Nephron progenitor cell (in vitro differentiated cells): ENCODE results near the gene SLCO1C1.
"Not testable (repeated sequence)": the region's sequence is repeated elsewhere in the genome, so short reads cannot be mapped to it uniquely, and the experiment has no call there.

Source experiments
- DNase-seq: peaks from one replicate; pipeline ENCODE4 v3.0.0; 2021
- H3K27ac Mint-ChIP-seq: 2 replicates; pipeline ENCODE4 v1.8.0; 2021; ENCODE audit warnings: mild to moderate bottlenecking, moderate library complexity, mixed read lengths
- H3K27me3 Mint-ChIP-seq: 2 replicates; pipeline ENCODE4 v1.8.0; 2021; ENCODE audit warnings: mild to moderate bottlenecking, low read depth, mixed read lengths; ENCODE audit not compliant: poor library complexity
- H3K36me3 Mint-ChIP-seq: 2 replicates; pipeline ENCODE4 v1.8.0; 2021; ENCODE audit warnings: low read depth, mixed read lengths
- H3K4me1 Mint-ChIP-seq: 2 replicates; pipeline ENCODE4 v1.8.0; 2021; ENCODE audit warnings: mixed read lengths
- H3K4me3 Mint-ChIP-seq: 2 replicates; pipeline ENCODE4 v1.8.0; 2021; ENCODE audit warnings: mild to moderate bottlenecking, moderate library complexity, mixed read lengths
- H3K9me3 Mint-ChIP-seq: 2 replicates; pipeline ENCODE4 v1.8.0; 2021; ENCODE audit warnings: mild to moderate bottlenecking, moderate library complexity, mixed read lengths
- TF ChIP-seq, protein P1 (sequence below): fragments of 200-600 bp; sonication (generic); IDR thresholded peaks from 2 replicates; pipeline ENCODE4 v1.5.0; 2021; ENCODE audit warnings: antibody characterized with exemption

The SLCO1C1 gene

GRCh38 chr12:20777420-20777819, 82.3 kb downstream of the SLCO1C1 start:
- TF ChIP-seq, protein P1, sequence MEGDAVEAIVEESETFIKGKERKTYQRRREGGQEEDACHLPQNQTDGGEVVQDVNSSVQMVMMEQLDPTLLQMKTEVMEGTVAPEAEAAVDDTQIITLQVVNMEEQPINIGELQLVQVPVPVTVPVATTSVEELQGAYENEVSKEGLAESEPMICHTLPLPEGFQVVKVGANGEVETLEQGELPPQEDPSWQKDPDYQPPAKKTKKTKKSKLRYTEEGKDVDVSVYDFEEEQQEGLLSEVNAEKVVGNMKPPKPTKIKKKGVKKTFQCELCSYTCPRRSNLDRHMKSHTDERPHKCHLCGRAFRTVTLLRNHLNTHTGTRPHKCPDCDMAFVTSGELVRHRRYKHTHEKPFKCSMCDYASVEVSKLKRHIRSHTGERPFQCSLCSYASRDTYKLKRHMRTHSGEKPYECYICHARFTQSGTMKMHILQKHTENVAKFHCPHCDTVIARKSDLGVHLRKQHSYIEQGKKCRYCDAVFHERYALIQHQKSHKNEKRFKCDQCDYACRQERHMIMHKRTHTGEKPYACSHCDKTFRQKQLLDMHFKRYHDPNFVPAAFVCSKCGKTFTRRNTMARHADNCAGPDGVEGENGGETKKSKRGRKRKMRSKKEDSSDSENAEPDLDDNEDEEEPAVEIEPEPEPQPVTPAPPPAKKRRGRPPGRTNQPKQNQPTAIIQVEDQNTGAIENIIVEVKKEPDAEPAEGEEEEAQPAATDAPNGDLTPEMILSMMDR: no peak
- peaks cover 3% of the 10 kb centered on the region for H3K36me3 Mint-ChIP-seq
- H3K4me1 Mint-ChIP-seq: no peaks in the 10 kb centered on the region
- H3K27ac Mint-ChIP-seq: no peak overlapping the region
- no peak overlapping the region for H3K4me3 Mint-ChIP-seq
- peaks cover 25% of the 10 kb centered on the region for H3K9me3 Mint-ChIP-seq
- no peaks in the 10 kb centered on the region for H3K27me3 Mint-ChIP-seq
- no peak for DNase-seq

DNA sequence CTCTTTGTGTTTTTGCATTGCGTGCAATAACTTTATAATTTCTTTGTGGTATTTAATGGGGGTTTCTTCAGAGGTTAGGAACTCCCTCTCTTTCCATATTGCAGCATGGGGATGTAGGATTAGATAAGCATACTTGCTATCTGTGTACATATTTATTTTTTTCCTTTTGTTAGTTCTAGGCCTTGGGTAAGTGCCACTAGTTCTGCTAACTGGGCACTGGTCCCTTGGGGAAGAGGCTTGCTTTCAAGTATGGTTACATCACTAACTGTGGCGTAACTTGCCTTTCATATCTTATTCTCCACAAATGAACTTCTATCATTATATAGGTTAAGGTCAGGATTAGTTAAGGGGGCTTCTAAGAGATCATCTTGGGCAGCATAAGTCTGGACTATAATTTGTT, 83.8 kb downstream of the SLCO1C1 start:
- TF ChIP-seq, protein P1: no peak
- Mint-ChIP-seq H3K27me3 (no peaks in the 10 kb centered on the region), H3K4me1 (no peaks in the 10 kb centered on the region), H3K9me3 (peaks cover 25% of the 10 kb centered on the region), H3K36me3 (peaks cover 3% of the 10 kb centered on the region), H3K27ac (no peak overlapping the region), H3K4me3 (no peak overlapping the region)
- DNase-seq: no peak

- not testable (repeated sequence) for DNase-seq, H3K36me3 Mint-ChIP-seq, H3K27ac Mint-ChIP-seq, H3K4me3 Mint-ChIP-seq, H3K27me3 Mint-ChIP-seq, H3K4me1 Mint-ChIP-seq
- H3K9me3 Mint-ChIP-seq: peaks cover 29% of the 10 kb centered on the region
Measured at GRCh38 chr12:20779971-20780370, 84.8 kb downstream of the SLCO1C1 start.

DNA sequence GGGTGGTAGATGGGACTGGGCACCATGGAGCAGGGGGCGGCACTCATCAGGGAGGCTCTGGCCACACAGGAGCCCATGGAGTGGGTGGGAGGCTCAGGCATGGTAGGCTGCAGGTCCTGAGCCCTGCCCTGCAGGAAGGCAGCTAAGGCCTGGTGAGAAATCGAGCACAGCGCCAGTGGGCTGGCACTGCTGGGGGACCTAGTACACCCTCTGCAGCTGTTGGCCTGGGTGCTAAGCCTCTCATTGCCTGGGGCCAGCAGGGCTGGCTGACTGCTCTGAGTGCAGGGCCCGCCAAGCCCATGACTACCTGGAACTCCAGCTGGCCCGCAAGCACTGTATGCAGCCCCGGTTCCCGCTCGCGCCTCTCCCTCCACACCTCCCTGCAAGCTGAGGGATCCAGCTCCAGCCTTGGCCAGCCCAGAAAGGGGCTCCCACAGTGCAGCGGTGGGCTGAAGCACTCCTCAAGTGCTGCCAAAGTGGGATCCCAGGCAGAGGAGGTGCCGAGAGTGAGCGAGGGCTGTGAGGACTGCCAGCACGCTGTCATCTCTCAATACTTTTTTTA, 88.7 kb downstream of the SLCO1C1 start:
- H3K4me1 Mint-ChIP-seq, H3K27me3 Mint-ChIP-seq, H3K4me3 Mint-ChIP-seq, DNase-seq, H3K27ac Mint-ChIP-seq, H3K36me3 Mint-ChIP-seq: not testable (repeated sequence)
- H3K9me3 Mint-ChIP-seq: peaks cover 12% of the 10 kb centered on the region

- Mint-ChIP-seq H3K4me3 (no peak overlapping the region), H3K27me3 (no peaks in the 10 kb centered on the region), H3K36me3 (no peaks in the 10 kb centered on the region), H3K9me3 (peaks cover 3% of the 10 kb centered on the region), H3K4me1 (no peaks in the 10 kb centered on the region), H3K27ac (no peak overlapping the region)
- no peak for DNase-seq
- TF ChIP-seq, protein P1: no peak
Measured at GRCh38 chr12:20792971-20793370, 97.8 kb downstream of the SLCO1C1 start.

DNA sequence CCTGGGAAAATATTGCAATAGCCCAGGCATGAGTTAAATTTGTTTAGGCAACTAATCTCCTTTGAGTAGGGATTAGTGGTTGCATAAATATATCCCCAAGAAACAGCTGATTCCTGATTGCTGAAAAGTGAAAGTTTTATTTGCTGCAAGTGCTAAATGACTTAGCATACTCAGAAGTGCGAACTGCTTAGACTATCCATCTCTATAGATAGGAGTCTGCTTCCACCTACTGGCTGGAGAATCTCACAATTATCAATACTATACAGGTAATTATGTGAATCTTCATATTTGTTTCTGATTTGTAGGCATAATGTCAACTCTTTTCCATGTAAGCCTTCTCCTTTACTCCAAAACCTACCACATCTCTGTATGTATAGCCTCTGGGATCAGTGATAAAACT, 103.4 kb downstream of the SLCO1C1 start:
- H3K36me3 Mint-ChIP-seq: no peaks in the 10 kb centered on the region
- H3K4me3 Mint-ChIP-seq: no peak overlapping the region
- no peaks in the 10 kb centered on the region for H3K4me1 Mint-ChIP-seq
- TF ChIP-seq, protein P1: no peak
- no peaks in the 10 kb centered on the region for H3K9me3 Mint-ChIP-seq
- no peaks in the 10 kb centered on the region for H3K27me3 Mint-ChIP-seq
- no peak for DNase-seq
- H3K27ac Mint-ChIP-seq: no peak overlapping the region

DNA sequence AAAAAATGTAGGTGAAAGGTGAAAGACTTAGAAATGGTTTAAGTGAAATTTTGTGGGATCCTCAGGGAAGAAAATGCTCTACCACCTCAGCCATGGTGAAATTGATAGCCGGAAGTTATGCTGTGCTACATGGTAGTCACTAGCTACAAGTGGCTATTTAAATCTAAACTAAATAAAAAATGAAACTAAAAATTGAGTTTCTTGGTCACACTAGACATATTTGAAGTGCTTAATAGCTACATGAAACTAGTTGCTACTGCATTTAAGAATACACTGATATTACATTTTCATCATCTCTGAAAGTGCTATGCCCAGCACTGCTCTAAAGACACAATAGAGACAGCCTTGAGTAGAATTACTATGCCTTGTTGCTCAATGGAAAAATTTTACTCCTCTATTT, 105.0 kb downstream of the SLCO1C1 start:
- no peak for DNase-seq
- Mint-ChIP-seq H3K36me3 (no peaks in the 10 kb centered on the region), H3K9me3 (no peaks in the 10 kb centered on the region), H3K4me1 (no peaks in the 10 kb centered on the region), H3K27ac (no peak overlapping the region), H3K27me3 (no peaks in the 10 kb centered on the region), H3K4me3 (no peak overlapping the region)
- TF ChIP-seq, protein P1: no peak
